Muscle layer of duodenum (tissue), 2 donors: Measurements from ENCODE around the gene HP1BP3.
A peak's percentile ranks its signal among the peaks of the same experiment; 100 is the strongest.

Experiments used
- H3K27ac ChIP-seq: one replicate; pipeline ENCODE4 v1.7.0; 2013; ENCODE audit warnings: mild to moderate bottlenecking, low read length
- H3K27me3 ChIP-seq: one replicate; pipeline ENCODE4 v1.7.0; 2013; ENCODE audit warnings: low read depth, mild to moderate bottlenecking, control low read depth, low read length
- H3K36me3 ChIP-seq, 2 donors: one replicate each; pipeline ENCODE4 v1.7.0; 2013; ENCODE audit warnings: low read length in 2 of 2, control low read depth in 1 of 2, mild to moderate bottlenecking in 1 of 2; ENCODE audit not compliant: insufficient read depth in 2 of 2, control insufficient read depth in 1 of 2
- H3K4me1 ChIP-seq, 2 donors: one replicate each; pipeline ENCODE4 v1.7.0; 2013; ENCODE audit warnings: low read length in 2 of 2, mild to moderate bottlenecking in 2 of 2, control low read depth in 1 of 2, moderate library complexity in 1 of 2; ENCODE audit not compliant: insufficient read depth in 2 of 2, control insufficient read depth in 1 of 2
- H3K4me3 ChIP-seq, 2 donors: one replicate each; pipeline ENCODE4 v1.7.0; 2013; ENCODE audit warnings: low read length in 2 of 2, low read depth in 1 of 2, mild to moderate bottlenecking in 1 of 2
- H3K9me3 ChIP-seq, 2 donors: one replicate each; pipeline ENCODE4 v1.7.0; 2013; ENCODE audit warnings: low read length in 2 of 2, control low read depth in 1 of 2, mild to moderate bottlenecking in 1 of 2; ENCODE audit not compliant: control insufficient read depth in 1 of 2
- donor health status: healthy.

The HP1BP3 gene

GRCh38 chr1:20717452-20718342 lies 69.4 kb downstream of the HP1BP3 start, which contains the start of gene KIF17:
Gene KIF17 (minus strand): TSS chr1:20718007. CDS start chr1:20717706, 301 bp downstream.
- peaks cover 11% of the 10 kb centered on the region for H3K27me3 ChIP-seq
- no peak within 1 kb of the TSS for H3K27ac ChIP-seq
- peak within 1 kb of the TSS; percentile 3 to 51 for H3K4me3 ChIP-seq
- H3K36me3 ChIP-seq: no peaks in the 10 kb centered on the region
- H3K4me1 ChIP-seq: no peaks in the 10 kb centered on the region
- no peaks in the 10 kb centered on the region for H3K9me3 ChIP-seq

DNA sequence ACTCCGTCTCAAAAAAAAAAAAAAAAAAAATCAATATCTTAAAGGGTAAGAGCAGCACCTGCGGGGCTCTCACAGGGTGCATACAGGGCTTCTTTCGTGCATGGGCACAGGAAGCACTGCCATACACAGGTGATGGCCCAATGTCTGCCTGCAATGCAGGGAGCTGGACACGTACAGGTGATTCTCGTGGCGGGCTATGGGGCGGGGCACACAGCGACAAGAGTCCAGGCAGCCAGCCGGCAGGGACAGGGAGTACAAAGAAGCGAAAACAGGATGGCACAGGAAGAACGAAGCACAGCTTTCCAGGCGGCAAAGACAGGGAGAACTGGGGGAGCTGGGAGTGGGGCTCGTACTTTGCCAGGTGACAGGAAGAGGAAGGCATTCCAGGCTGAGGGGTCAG lies 70.9 kb downstream of the HP1BP3 start:
- H3K9me3 ChIP-seq: no peaks in the 10 kb centered on the region
- H3K27me3 ChIP-seq: peaks cover 11% of the 10 kb centered on the region
- H3K4me3 ChIP-seq: no peak overlapping the region
- no peak overlapping the region for H3K27ac ChIP-seq
- H3K4me1 ChIP-seq: no peaks in the 10 kb centered on the region
- no peaks in the 10 kb centered on the region for H3K36me3 ChIP-seq

GRCh38 chr1:20715406-20715805 lies 71.7 kb downstream of the HP1BP3 start:
- no peak overlapping the region for H3K4me3 ChIP-seq

GRCh38 chr1:20713440-20713839 lies 73.7 kb downstream of the HP1BP3 start:
- Histone ChIP-seq H3K36me3 (no peaks in the 10 kb centered on the region), H3K4me3 (no peak overlapping the region), H3K27me3 (peaks cover 16% of the 10 kb centered on the region), H3K27ac (no peak overlapping the region), H3K9me3 (no peaks in the 10 kb centered on the region), H3K4me1 (no peaks in the 10 kb centered on the region)

More at GRCh38 chr1:20715406-20715805, 71.7 kb downstream of the HP1BP3 start:
- no peak overlapping the region for H3K27ac ChIP-seq
- no peaks in the 10 kb centered on the region for H3K9me3 ChIP-seq
- peaks cover 13% of the 10 kb centered on the region for H3K27me3 ChIP-seq
- H3K36me3 ChIP-seq: no peaks in the 10 kb centered on the region
- no peaks in the 10 kb centered on the region for H3K4me1 ChIP-seq

DNA sequence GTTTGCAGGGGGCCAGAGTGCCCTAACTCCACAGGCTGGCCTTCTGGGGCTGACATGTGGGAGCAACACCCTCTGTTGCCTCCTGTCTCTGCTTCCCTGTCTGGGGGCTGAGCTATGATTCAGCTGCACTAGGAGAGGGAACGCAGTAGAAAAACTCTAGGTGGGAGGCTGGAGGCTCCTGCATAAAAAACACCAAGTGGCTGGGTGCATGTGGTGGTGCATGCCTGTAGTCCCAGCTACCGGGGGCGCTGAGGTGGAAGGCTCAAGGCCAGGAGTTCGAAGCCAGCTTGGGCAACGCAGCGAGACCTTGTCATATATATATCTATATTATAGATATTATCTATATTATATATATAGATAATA lies 74.9 kb downstream of the HP1BP3 start:
- H3K9me3 ChIP-seq: no peaks in the 10 kb centered on the region
- no peaks in the 10 kb centered on the region for H3K36me3 ChIP-seq
- no peaks in the 10 kb centered on the region for H3K4me1 ChIP-seq
- no peak overlapping the region for H3K27ac ChIP-seq
- H3K27me3 ChIP-seq: peaks cover 15% of the 10 kb centered on the region
- no peak overlapping the region for H3K4me3 ChIP-seq

DNA sequence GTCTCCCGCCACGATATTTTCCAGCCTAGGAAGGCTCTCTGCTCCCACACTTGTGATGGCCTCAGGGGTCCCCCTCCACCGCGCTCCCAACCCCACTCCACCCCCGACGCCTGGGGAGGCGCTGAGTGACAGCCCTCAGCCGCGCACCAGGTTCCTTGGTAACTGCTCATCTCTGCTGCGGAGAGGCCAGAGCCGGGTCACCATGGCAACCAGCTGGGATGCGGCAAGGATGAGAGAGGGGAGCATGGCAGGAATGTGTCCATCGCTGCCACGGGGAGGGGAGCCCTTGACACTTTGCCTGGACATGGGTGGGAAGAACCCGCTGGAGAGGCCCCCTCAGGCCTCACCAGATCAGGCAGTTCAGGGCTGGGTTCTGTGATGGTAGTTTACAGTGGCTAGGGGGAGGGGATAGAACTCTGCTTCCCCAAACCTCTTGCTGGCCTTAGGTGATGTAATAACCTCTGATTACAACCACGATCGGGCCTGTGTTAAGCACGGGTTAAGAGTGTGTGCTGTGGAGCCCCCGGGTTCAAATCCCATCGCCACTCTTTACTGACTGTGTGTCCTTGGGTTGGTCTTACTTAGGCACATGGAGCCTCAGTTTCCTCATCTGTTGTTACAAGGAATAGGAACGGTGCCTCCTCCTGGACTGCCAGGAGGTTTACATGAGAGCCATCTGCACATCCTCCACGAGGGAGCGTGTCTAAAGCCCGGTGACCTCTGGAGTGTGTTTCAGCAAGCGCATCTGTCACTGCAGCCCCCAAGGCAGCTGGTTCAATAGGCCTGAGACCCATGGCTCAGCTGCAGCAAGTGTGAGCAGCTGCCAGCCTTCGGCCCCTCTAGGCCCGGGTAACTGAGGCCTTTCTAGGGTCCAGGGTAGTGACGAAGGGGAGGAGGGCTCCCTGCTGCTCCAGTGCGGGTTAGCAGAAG lies 75.6 kb downstream of the HP1BP3 start:
- no peaks in the 10 kb centered on the region for H3K36me3 ChIP-seq
- no peak overlapping the region for H3K4me3 ChIP-seq
- peaks cover 9% of the 10 kb centered on the region for H3K27me3 ChIP-seq
- H3K9me3 ChIP-seq: no peaks in the 10 kb centered on the region
- H3K27ac ChIP-seq: no peak overlapping the region
- no peaks in the 10 kb centered on the region for H3K4me1 ChIP-seq

- Histone ChIP-seq H3K27ac (no peak overlapping the region), H3K36me3 (no peaks in the 10 kb centered on the region), H3K27me3 (peaks cover 5% of the 10 kb centered on the region), H3K4me3 (no peak overlapping the region), H3K9me3 (no peaks in the 10 kb centered on the region), H3K4me1 (no peaks in the 10 kb centered on the region)
Measured at GRCh38 chr1:20710469-20711284, 76.4 kb downstream of the HP1BP3 start.

DNA sequence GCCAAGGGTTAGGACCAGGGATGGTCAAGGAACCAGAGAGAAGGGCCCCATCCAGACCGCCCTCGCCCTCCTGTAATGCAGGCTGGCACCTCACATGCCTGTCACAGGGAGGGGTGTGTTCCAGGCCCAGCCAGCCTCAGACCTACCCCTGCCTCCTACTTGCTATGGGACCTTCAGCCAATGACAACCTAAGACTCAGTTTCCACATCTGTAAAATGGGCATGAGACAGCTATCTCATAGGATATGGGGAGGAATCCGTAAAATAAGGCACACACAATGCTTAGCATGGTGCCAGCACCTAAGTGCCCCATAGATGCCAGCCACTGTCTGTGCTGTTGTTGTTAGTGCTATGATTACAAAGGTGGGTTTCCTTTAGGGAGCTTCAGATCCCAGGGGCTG lies 77.2 kb downstream of the HP1BP3 start:
- Histone ChIP-seq H3K4me1 (no peaks in the 10 kb centered on the region), H3K36me3 (no peaks in the 10 kb centered on the region), H3K4me3 (no peak overlapping the region), H3K27me3 (peaks cover 5% of the 10 kb centered on the region), H3K9me3 (no peaks in the 10 kb centered on the region), H3K27ac (no peak overlapping the region)

GRCh38 chr1:20708891-20709290 lies 78.2 kb downstream of the HP1BP3 start:
- Histone ChIP-seq H3K4me3 (no peak overlapping the region), H3K27ac (no peak overlapping the region), H3K36me3 (no peaks in the 10 kb centered on the region), H3K27me3 (peaks cover 5% of the 10 kb centered on the region), H3K4me1 (no peaks in the 10 kb centered on the region), H3K9me3 (no peaks in the 10 kb centered on the region)

GRCh38 chr1:20708057-20708456 lies 79.0 kb downstream of the HP1BP3 start:
- Histone ChIP-seq H3K27ac (no peak overlapping the region), H3K36me3 (no peaks in the 10 kb centered on the region), H3K27me3 (peaks cover 5% of the 10 kb centered on the region), H3K9me3 (no peaks in the 10 kb centered on the region), H3K4me3 (no peak overlapping the region), H3K4me1 (no peaks in the 10 kb centered on the region)

DNA sequence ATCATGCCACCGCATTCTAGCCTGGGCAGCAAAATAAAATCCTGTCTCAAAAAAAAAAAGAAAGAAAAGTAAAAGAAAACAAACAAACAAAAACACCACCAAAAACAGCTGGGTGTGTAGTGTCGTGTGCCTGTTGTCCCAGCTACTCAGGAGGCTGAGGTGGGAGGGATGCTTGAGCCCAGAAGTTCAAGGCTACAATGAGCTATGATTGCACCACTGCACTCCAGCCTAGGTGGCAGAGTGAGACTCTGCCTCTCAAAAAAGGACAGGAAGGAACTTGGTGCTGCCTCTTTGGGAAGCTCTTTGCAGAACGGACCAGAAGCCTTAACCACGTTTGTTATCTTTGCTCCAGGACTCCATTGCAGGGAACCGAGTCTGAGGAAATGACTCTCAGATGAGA lies 80.3 kb downstream of the HP1BP3 start:
- Histone ChIP-seq H3K27ac (no peak overlapping the region), H3K9me3 (no peaks in the 10 kb centered on the region), H3K4me1 (no peaks in the 10 kb centered on the region), H3K36me3 (no peaks in the 10 kb centered on the region), H3K27me3 (peaks cover 5% of the 10 kb centered on the region), H3K4me3 (no peak overlapping the region)
